CD4-positive, alpha-beta T cell treated with Interleukin-2 at 100 ng/mL for 4 hours (primary cell): Measurements from ENCODE around the gene TJP2.
A peak's percentile ranks its signal among the peaks of the same experiment; 100 is the strongest.
"Not testable (repeated sequence)": the region's sequence is repeated elsewhere in the genome, so short reads cannot be mapped to it uniquely, and the experiment has no call there.

Experiments used
- DNase-seq: peaks from one replicate; pipeline ENCODE4 v3.0.0-alpha.2; 2020; ENCODE audit warnings: low spot score

TJP2 gene

DNA sequence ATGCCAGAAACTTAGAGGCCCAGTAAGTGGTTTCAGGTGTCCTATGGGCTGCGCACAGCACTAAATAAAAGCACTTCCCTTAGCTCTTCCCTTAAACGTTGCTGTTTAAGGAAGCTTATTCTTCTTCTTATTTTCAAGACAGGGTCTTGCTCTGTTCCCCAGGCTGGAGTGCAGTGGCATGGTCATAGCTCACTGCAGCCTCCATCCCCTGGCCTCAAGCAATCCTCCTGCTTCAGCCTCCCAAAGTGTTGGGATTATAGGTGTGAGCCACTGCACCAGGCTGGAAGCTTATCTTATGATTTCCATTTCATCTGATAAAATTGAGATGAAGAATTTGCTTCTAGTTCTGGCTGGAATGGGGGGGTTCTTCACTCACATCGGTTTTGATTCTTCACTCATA, 15.6 kb upstream of the TJP2 start:
- no peak for DNase-seq

DNA sequence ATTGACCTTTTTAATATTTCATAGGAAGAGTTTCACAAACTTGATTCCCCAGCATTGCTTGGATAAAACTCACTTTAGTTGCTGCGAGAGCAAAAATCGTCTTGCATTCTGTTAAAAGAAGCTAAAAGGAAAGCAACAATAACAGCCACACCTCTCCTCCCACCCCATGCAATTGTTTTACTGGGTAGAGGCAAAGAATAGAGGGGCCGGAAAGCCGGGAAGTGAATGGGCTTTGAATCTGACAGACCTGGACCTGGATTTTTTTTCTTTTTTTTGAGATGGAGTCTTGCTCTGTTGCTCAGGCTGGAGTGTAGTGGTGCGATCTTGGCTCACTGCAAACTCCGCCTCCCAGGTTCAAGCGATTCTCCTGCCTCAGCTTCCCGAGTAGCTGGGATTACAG, 9.5 kb upstream of the TJP2 start:
- not testable (repeated sequence) for DNase-seq

DNA sequence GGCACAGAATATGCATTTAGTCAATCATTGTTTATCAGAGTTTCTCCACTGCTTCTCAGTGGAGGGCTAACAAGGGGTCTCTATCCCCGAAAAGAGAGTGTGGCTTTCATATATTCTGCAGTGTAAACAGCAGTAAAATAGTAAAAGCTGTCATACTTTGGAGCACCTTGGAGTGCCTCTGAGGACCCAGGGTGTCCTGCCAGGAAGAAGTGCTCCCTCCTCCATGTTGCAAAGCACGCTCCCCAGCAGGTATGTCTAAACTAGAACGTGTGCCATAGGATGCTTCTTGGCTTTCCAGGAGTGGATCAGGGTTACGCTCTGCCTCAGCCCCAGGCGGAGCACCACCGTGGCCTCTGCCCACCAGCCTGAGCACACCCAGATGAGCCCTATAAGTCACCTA, 8.5 kb upstream of the TJP2 start:
- no peak for DNase-seq

DNA sequence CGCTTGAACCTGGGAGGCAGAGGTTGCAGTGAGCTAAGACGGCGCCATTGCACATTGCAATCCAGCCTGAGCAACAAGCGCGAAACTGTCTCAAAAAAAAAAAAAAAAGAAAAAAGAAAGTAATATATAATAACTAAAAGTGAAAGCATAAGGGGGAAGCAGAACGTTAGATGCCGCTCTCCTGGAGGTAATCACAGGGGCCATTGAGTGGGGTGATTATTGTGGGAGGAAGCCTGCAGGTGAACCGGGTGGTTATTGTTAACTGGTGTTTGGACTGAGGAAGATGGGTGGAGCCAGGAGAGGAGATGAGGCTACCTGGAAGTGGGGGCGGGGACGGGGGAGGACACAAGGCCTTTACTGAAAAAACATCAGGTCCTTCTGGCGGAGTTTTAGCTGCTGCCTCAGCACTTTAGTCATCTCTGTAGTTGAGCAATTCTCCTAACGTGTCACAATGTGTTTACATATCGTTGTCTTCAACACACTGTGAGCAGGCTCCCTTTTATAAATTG, 5.3 kb upstream of the TJP2 start:
- peak; percentile 53 for DNase-seq

DNA sequence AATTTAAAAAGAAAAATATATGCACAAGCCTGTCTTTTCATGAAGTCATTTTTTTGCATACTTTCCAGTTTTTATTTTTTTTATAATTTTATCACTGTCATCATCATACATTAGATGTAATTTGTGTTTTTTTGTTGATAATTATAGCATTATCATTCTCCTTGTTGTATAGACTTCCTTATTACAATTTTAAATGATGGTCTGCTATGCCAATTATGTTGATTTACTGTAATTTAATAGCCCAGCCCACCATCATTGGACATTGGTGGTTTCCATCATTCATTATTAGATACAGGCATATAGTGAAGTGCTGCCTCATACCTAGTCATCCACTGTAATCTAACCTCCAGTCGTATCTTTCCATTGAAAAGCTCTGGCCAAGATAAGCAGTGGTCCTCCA, 3.8 kb upstream of the TJP2 start:
- DNase-seq = no peak

DNA sequence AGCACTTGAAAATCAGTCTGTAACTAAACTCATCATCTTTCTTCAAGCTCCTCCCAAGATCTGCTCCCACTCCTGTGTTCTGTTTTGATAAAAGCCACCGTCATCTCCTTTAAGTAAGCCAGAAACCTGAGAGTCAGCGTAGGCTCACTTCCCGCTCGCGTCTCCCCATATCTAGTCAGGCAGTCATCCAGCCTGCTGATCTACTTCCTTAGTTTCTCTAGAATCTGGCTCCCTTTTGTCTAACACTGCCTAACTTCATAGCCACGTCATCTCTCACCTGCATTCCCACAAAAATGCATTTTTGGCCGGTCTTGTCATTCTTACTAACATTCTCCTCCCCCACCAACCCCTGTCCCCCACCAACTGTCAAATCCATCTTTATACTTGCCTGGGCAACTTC, 3.0 kb upstream of the TJP2 start:
- DNase-seq = no peak

DNA sequence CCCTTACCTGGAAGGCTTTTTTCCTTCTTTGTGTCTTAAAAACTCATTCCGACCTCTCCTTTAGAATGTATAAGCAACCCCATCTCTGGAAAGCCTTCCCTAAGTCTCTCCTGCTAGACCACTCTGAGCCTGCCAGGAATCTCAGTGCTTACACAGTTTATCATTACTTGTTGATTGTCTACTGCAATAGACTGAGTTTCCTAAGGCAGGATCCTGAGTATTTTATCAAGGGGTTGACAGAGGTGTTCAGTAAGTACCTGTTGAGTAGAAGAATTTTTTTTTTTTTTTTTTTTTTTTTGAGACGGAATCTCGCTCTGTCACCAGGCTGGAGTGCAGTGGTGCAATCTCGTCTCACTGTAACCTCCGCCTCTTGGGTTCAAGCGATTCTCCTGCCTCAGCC, 2.6 kb upstream of the TJP2 start:
- DNase-seq = no peak

DNA sequence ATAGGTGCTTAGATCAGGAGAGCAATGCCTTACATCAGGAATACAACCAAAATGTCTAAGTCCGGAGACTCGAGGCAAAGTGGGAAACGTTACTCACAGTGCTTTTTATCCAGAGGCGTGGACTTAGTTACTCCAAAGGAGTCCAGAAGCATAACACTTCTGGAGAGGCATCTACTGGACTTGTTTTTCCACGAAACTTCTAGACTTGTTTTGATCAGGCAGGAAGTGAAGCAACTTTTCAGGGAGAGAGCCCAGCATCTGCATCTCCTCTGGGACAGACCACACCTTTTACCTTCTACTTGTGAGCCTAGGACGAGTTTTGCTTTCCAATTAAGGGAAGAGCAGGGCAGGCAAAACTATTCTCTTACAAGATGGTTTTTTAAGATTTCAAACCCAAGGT, 1.2 kb upstream of the TJP2 start:
- no peak for DNase-seq

DNA sequence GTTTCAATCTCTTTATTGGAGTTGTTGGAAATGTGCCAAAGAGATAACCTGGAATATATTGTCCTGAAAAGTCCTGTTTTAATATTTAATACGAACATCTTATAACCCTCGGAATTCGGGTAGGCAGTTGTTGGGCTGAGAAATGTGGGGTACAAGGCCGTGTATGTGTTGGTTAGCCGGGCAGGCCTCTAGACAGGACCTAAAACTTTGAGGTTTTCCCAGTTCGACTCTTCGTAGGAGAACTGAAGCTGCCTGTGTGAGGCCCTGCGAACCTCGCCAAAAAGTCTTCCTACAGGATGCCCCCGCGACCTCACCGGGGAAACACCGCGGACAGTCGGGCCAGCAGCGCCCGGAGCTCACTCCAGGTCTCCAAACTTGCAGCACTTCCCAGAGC, 583 bp upstream of the TJP2 start:
- DNase-seq = no peak

DNA sequence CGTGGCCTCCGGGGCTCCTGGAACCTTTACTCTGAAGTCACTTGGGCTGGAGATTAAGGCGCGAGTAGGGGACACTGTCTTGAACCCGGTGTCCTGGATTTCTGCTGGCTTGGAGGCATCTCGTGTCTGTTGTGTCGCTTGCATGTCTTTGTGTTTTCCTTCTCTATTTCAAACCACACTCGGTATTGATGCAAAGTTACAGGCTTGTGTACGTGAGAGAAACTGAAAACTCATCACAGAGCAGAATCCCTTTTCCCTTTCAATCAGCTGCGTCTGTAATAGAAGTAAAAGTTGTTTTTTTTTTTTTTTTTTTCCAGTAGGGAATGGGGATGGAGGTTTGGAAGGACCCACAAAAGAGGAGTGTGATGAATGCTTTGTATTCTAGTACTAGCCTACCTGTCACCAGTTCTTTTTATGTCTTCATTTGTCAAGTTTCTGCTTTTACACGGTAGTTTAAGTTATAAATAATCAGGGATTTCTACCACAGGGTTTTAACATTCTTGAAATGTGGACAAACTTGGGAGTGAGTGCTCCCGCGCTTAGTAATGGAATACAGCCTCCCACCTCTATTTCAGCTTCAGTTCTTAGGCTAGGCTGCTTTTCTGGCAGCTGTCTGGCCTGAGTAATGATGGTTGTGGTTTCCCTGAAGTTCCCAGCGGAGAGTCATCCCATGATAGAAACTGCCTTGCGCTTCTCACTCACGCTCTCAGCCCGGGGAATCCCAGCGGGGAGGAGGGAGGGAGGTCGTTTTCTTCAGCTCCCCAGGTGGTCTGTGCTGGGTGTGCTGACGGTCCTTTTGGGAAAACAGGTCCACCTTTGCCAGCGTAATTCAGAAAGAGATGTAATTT, 763 bp downstream of the TJP2 start:
- peak; percentile 19 for DNase-seq

DNA sequence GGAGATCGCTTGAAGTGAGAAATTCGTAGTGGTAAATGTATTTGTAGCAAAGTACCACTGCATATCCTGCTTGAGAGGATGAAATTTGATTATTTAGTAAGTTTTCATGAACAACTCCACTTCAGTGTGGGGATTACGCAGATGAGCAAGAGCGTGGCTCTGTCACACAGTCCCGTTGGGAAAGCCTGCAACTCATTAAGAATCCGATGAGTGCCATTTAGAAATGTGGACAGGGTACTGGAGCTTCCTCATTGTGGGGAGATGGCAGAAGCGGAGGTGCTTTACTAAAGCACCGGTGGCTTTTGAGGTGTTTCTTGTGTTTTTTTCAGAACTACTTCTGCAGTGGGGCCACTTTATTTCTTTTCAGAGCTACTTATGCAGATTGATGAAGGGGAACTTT, 1.4 kb downstream of the TJP2 start:
- no peak for DNase-seq

DNA sequence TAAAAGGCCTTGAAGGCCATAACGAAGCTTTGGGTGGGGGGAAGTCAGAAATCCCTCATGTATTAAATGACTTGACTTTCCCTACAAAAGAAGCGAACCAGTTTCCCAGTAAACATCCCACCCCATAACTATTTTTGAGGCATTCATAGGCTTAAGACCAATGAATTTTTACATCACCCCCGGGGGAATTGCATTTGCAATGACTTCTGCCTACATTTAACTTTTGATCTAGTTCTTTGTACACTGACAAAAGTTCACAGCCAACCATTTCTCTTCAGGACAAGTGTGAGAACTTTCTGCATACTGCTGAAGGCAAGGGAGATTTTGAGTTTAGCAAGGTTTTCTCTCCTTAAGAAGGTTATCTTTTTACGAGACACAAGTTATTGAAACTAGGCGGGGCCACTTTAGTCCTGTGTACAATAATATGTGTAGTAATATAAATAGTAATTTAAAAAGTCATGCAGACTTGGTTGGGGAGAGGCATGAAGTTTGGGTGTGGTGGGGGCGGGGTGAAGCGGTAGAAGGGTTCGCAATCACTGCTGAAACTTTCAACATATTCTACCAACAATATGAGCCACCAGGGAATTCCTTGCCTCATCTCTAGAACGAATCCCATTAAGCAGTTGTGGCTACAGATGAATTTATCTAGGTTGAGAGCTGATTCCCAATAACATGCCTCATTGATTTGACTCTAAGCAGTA, 2.5 kb downstream of the TJP2 start:
- DNase-seq = no peak

DNA sequence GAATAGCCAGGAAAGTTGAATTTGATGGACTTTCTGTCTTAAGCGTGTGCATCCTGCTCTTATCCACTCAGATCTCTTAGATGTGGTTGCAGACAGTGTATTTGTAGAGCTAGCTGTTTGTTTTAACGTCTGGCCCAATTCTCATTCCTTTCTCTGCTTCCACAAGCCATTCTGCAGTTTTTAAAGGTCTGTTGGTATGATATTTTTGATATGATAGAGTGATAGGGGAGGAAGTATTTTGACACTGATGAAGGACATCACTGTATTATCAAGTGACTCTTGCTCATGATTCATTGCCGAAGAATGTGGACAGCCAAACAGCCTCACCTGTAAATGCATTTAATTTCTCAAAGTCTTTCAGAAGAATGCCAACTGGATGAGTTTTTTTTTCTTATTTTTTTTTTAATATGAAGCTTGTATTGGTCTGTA, 4.5 kb downstream of the TJP2 start:
- no peak for DNase-seq

DNA sequence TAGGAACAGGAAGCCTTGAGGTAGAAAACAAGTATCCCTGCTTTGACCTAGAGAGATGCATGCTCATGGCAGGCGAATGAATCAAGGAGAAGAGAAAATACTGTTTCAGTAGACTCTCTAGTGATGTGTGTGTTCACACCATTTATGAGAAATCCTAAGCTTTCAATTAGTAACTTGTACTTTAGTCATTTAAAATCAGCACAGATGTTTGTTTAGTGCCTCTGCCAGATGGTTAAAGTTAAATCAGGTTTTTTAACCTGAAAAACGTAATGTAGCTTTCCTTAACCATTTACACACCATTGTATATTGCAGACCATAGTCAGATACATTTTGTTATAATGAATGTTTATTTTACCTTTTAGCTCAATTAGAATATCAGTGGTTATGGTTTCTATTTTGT, 5.0 kb downstream of the TJP2 start:
- DNase-seq = no peak

DNA sequence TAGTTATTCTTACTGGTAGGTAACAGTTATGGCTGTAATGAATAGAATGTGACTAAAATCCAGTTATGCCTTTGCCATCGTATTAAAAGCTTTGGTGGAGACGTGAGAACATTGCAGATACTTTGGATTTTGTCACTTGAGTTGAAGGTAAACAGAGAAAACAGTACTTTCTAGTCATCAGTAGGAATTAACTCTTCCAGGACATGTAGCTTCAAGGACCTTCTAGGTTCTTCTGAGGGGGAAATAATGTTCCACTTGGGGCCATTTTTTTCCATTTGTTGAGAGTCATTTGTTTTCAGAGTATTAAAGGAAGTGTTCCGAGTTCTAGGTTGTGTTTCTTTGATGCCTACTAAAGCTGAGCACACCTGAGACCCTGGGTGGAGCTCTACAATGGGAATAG, 6.1 kb downstream of the TJP2 start:
- DNase-seq = no peak

DNA sequence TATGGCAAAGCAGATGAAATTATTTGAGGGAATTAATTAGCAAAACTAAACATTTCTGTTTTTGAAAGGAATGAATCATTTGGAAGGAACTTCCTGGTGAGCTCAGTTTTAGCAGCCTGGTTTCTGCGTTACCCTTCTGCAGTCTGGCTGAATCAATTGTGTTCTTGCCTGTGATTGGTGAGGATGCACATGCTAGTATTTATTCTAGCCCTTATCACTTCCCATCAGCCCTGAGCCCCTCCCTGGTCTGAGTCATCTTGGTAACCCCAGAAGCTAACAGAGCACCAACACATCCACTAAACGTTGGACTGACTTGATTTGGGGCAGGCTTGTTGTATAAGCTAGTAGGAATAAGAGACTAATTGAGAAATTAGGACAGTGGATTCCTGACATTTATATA, 6.6 kb downstream of the TJP2 start:
- peak; percentile 71 for DNase-seq

DNA sequence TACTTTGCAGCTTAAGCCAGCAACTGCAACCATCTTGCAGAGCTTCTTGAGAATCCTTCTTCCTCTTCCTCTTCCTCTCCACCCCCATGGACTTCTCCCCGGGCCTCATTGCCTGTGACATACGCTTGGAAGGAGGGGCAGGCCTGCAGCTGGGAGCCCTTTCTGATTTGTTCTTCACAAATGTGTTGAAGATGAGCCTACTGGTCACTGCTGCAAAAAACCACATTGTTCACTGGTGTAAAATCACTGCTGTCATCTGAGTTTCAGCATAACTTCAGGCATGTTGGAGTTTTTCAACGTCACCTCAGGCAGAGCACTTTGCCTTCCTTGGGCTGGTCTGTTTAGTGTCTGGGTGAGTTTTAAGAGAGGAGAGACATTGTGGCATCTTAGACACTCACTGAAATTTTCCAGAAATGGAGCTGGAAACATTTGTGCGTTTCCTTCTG, 7.9 kb downstream of the TJP2 start:
- no peak for DNase-seq

DNA sequence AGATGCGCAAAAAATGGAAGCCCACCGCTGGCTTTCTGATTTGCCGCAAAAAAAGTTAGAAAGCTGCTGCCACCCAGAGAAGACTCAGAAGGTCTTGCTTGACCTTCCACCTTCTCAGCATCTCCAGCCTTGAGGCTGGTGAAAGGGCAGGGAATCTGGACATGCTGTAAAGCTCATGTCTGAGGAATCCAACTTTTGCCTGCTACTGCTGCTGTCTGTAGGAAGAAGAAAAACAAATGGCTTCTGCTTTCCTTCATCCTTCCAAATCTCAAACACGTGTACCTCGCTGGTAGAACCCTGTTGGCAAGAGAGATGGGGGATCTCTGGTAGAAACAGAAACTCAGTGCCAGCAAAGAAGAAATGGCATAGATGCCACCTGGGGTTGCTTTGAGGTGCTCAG, 10.2 kb downstream of the TJP2 start:
- no peak for DNase-seq

DNA sequence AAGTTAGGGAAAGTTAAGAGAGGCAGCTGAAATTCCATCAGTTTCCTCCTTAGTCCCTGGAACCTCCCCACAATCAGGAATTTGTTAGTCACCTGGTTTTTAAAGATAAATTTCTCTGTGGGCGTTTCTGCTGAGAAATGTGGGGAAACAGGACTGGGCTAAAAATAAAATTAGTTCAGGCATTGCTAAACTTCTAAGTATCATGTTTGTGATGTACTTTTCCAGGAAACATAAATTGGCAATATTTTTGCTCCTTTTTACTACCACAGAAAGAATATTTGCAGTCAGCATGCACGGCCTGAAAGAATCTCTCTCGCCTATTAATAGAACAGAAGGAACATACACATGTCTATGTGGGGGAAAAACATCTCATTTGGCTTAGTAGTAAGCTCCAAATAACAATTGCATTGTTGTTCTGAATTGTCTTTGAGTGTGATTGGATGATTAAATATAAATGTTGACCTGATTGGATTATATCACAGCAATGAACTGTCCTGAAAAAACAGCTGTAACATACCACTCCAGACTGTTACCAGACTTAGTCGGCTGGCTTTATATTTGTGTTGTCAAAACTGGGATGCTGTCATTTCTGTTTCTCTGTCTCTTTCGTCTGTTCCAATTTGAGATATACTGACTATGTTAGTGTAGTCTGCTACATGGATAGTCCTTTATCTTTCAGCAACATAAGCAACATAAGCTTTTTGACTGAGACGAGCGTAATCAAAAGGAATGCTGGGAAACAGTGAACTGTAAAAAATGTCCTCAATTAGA, 12.9 kb downstream of the TJP2 start:
- no peak for DNase-seq

DNA sequence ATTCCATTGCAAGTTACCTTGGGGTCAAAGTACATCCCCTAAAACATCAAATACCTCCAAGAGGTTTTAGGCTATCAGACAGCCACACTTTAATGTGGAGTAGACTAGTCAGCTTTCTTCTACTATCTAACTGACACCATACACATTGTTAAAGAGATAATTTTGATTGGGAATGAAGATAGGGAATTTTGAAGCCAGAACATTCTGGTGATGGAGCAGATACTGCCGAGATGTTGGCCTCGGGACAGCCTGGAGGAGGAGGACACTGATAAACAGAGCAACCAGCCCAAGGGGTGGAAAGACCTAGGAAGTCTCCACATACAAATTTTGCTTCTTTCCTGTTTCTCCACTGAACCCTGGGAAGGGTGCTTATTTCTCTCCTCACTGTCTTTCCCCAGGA, 14.9 kb downstream of the TJP2 start:
- DNase-seq = no peak

DNA sequence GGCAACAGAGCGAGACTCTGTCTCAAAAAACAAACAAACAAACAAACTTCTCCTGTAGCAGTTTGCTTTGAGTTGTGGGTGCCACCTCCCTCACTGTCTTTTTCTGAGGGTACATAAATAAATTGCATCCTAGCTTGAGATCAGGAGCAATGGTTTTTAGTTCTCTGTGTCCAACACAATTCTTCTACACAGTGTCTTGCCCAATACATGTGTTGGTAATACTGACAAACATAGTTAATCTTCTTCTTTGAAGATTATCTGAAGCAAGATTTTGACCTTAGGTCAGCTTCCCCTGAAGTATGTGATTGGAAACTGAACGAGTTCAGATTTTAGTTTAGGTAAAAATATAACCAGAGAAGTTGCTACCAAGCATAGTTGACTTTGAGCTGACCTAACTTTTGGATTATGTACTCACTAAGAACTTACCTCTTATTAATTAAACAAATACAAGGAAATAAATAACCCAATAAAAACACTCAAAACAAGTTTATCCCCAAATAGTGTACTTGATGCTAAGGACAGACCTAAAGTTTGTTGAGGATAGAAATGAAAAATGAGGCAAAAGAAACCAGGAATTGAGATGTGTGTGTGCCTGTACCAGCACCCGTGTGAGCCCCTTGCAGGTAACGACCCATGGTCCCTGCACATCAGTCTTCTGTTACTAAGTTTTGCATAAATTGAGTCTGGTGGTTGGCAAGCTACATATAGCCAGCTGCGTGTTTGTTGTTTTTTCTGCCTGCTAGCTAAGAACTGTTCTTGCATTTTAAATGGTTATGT, 16.2 kb downstream of the TJP2 start:
- DNase-seq = no peak

DNA sequence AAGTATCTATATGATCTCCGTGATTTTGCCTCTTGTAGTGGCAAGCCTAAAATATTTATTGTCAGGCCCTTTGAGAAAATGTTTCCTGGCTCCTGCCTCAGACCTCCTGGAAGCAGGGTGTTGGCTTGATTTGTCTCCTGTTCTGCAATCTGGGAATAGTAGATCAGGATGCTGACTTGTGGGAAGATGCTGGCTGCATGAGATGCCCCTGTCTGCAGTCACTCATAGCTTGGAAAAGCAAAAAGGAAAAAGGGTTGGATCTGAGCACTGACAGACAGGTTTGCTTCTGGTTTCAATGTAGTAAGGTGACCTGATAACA, 16.7 kb downstream of the TJP2 start:
- no peak for DNase-seq
